GM18505 (cell line): ENCODE measurements around the gene CTSK.
"Not testable (repeated sequence)": the region's sequence is repeated elsewhere in the genome, so short reads cannot be mapped to it uniquely, and the experiment has no call there.

Experiments used
- ATAC-seq: cut with Tn5 transposase; IDR thresholded peaks from one replicate; pipeline ENCODE4 v1.9.1; 2021; ENCODE audit not compliant: unreplicated experiment
- POLR2A ChIP-seq: IDR thresholded peaks from 4 replicates; pipeline ENCODE4 v1.6.1; 2011; ENCODE audit warnings: borderline replicate concordance; ENCODE audit not compliant: insufficient read depth, insufficient read length; ENCODE audit errors: extremely low read depth

CTSK gene

DNA sequence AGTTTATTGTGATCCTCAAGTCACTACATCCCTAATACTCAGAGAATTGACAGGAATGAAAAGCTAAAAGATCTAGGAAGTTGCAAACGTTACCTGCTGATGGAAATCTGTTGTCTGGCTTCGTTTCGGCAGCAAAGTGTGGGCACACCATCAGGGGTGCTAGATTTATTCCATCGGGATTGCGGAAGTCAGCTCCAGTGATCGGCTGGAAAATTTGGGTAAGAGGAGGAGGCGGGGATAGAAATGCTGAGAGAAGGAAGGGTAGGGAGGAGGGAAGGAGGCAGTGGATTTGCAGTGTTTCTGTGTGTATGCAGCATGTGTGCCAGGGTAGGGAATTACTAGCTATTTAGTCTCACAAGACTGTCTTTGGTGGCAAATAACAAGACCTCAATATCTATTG, at the start of gene CTSK:
CTSK (minus strand) TSS at position 140 of the 400 bp plus-strand sequence. CDS start 1,455 bp downstream, outside the sequence.
- no peak for ATAC-seq
- no peak for TF ChIP-seq POLR2A

GRCh38 chr1:150852734-150853133, 44.7 kb upstream of the CTSK start:
- ATAC-seq = not testable (repeated sequence)

DNA sequence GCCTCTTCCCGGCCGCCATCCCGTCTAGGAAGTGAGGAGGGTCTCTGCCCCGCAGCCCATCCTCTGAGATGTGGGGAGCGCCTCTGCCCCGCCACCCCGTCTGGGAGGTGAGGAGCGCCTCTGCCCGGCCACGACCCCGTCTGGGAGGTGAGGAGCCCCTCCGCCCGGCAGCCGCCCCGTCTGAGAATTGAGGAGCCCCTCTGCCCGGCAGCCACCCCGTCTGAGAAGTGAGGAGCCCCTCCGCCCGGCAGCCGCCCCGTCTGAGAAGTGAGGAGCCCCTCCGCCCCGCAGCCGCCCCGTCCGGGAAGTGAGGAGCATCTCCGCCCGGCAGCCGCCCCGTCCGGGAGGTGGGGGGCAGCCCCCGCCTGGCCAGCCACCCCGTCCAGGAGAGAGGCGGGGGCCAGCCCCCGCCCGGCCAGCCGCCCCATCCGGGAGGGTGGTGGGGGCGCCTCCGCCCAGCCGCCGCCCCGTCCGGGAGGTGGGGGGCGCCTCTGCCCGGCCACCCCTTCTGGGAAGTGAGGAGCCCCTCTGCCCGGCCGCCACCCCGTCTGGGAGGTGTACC, 42.8 kb upstream of the CTSK start:
- ATAC-seq = not testable (repeated sequence)

DNA sequence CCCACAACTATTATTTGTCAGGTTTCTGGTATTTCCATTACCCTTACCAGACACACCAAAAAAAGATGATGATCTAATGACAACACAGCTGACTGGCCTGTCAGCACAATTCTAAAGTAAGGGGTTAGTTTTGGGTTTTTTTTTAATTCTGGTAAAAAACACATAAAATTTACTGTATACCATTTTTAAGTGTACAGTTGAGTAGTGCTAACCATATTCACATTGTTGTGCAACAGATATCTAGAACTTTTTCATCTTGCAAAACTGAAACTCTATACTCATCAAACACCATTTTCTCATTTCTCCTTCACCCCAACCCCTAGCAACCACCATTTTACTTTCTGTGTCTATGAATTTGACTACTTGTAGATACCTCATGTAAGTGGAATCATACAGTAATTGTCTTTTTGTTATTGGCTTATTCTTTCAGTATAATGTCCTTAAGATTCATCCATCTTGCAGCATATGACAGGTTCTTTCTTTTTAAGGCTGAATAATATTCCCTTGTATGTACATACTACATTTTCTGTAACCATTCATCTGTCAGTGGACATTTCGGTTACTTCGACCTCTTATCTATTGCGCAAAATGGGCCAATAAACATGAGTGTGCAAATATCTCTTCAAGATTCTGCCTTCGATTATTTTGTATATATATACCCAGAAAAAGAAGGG, 38.5 kb upstream of the CTSK start:
- no peak for TF ChIP-seq POLR2A
- no peak for ATAC-seq

DNA sequence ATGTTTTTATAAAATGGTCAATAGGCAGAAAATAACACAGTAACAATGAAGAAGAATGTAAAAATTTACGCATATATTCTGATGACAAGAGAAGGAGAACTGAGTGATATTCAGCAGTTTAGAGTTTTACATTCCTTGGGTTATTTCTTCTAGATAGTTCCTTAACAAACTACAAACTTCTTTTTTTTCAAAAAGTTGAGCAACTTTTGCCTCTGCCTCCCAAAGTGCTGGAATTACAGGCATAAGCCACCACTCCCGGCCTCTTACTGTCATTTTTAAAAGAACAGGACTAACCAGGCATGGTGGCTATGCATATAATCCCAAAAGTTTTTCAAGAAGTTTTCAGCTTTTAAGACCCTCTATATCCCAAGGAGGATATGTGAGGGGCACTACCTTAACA, 35.4 kb upstream of the CTSK start:
- TF ChIP-seq POLR2A = no peak
- ATAC-seq = no peak

- no peak for ATAC-seq
- no peak for TF ChIP-seq POLR2A
These were observed 34.9 kb upstream of the CTSK start for GRCh38 chr1:150842964-150843363.

DNA sequence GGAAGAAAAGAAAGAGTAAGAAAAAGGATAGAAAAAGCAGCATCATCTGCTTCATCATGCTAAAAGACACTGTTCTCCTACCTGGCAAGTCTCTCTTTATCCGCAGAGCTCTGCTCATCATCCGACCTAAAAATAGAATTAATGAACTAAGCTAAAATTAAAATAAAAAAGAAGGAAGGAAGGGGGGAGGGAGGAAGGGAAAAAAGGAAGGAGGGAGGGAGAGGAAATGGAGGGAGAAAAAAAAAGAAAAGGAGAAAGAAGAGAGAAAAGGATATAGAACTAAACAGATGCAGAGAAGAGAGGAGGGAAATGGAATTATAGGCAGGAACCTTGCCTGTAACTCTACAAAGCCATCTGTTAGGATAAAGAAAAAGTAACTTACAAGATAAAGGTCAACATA, 34.3 kb upstream of the CTSK start:
- TF ChIP-seq POLR2A = no peak
- ATAC-seq = no peak

GRCh38 chr1:150841626-150842025, 33.6 kb upstream of the CTSK start:
- TF ChIP-seq POLR2A = no peak
- ATAC-seq = no peak

GRCh38 chr1:150840850-150841249, 32.8 kb upstream of the CTSK start:
- ATAC-seq = not testable (repeated sequence)

DNA sequence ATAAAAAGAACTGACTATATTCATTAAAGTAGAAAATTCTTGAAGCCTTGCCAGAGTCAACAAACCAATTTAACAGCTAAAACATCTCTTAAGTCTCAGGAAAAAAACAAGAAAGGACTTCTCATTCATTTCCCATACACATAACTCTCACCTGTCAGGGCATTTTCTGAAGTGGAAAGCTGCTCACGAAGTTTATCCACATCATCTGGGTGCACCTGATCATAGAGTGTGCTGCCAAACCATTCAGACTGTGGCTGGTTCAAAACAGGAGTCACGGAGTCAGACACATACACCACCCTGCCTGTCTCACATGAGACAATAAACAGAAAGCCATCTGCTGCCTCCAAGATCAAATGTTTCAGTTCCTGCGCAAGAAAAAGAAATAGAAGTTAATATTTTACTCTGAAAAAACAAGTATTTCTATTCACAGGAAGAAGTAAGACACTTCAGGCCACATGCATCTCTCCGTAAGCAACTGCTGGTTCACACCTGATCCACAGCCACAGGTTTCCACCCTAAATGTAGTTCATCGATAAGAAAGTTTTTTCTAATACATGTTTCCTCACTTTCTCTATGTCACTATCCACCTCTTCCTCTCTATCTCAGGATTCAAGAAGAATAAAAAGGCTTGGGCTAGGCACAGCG, 28.2 kb upstream of the CTSK start:
- no peak for TF ChIP-seq POLR2A

DNA sequence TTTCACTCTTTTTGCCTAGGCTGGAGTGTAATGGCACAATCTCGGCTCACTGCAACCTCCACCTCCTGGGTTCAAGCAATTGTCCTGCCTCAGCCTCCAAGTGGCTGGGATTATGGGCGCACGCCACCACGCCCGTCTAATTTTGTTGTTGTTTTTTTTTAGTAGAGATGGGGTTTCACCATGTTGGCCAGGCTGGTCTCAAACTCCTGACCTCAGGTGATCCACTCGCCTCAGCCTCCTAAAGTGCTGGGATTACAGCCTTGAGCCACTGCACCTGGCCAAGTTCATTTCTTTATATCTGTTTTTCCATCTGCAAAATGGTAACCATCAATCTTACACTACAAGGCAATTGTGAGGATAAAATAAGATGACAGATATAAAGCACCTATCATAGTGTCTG, 25.9 kb upstream of the CTSK start:
- ATAC-seq = not testable (repeated sequence)

More for the DNA sequence above, 28.2 kb upstream of the CTSK start:
- ATAC-seq = no peak

GRCh38 chr1:150832597-150832996, 24.5 kb upstream of the CTSK start:
- ATAC-seq = no peak
- TF ChIP-seq POLR2A = no peak

DNA sequence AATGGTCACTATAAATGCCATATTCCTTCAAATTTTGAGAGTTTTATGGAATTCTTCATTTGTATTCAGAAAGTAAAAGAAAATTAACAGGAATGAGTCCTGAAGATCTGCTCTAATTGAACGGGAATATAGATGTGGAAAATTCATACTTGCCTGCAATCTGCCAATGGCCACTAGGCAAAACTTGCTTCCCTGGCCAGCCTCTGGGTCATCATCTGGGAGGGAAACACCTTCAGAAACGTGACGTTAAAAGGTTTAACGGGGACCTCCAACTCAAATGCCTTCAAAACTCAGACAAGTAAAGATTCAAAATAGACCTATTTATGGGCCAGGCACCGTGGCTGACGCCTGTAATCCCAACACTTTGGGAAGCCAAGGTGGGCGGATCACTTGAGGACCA, 21.7 kb upstream of the CTSK start:
- no peak for TF ChIP-seq POLR2A
- no peak for ATAC-seq

DNA sequence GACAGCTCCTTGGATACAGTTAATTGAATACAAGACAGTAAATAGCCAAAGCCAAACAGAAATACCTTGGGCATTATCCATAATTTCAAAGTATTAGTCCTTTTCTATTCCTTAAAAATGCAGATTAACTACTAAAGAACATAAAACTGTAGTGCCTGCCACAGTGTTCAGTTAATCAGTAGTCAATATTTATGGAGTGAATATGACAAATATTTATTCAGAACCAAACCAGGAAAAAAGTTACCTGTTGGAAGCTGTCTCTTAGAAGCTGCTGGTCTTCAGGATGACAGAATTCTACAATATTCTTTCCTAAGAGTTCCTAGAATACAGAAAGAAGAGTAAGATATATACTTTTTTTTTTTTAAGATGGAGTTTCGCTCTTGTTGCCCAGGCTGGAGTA, 18.2 kb upstream of the CTSK start:
- no peak for TF ChIP-seq POLR2A

More for the DNA sequence above, 18.2 kb upstream of the CTSK start:
- ATAC-seq = no peak
